T-cell (primary cell): ENCODE results near the gene HSPB1. TPM values are rescaled to one million over a fixed set of nuclear protein-coding genes. Genes with fewer than 3 reads are reported as not detected.
"Not testable (repeated sequence)": the region's sequence is repeated elsewhere in the genome, so short reads cannot be mapped to it uniquely, and the experiment has no call there.

ENCODE experiments used
- ATAC-seq, 4 experiments: fragments of 200-7000 bp in 3 of 4; fragments of 150-1000 bp in 1 of 4; cut with Tn5 transposase; replicated peaks in 1 of 4; 1 replicate in 3 of 4; 2 replicates in 1 of 4; pipeline ENCODE4 v1.10.0; 2021; ENCODE audit warnings: moderate library complexity in 3 of 4, mild to moderate bottlenecking in 2 of 4, moderate number of reproducible peaks in 1 of 4
- CTCF ChIA-PET, 2 donors: fragments of 300-600 bp; sonication (Branson Sonifier 250); formaldehyde crosslinking; loops; one replicate each; lab custom pipeline; 2022; ENCODE audit warnings: antibody characterized with exemption in 2 of 2; lab: Charles Lee
- POLR2A ChIA-PET, 2 donors: fragments of 300-600 bp; sonication (Branson Sonifier 250); formaldehyde crosslinking; loops; one replicate each; lab custom pipeline; 2022; ENCODE audit warnings: antibody characterized with exemption in 2 of 2; lab: Charles Lee
- DNase-seq, 35 experiments: peaks; one replicate each; pipeline versions ENCODE4 v3.0.0 to v3.0.0-alpha.2; 2013 to 2023
- H3K27ac ChIP-seq: one replicate; pipeline ENCODE4 v1.5.1; 2013; ENCODE audit warnings: low read length
- H3K27me3 ChIP-seq, 2 experiments: replicated peaks in 1 of 2; 1 replicate in 1 of 2; 2 replicates in 1 of 2; pipeline versions ENCODE4 v1.6.1 to v1.7.0; 2013; ENCODE audit warnings: low read length in 1 of 2, mixed read lengths in 1 of 2; ENCODE audit not compliant: control insufficient read depth in 2 of 2, insufficient read depth in 2 of 2; ENCODE audit errors: extremely low read depth in 1 of 2
- H3K36me3 ChIP-seq, 2 donors: 1 replicate in 1 of 2; 2 replicates in 1 of 2; pipeline versions ENCODE4 v1.6.1 to v1.7.0; 2013; ENCODE audit warnings: low read length in 1 of 2; ENCODE audit not compliant: control insufficient read depth in 2 of 2, insufficient read depth in 1 of 2; ENCODE audit errors: extremely low read depth in 1 of 2
- H3K4me1 ChIP-seq, 2 experiments: 1 replicate in 1 of 2; 2 replicates in 1 of 2; pipeline versions ENCODE4 v1.6.1 to v1.7.0; 2013; ENCODE audit warnings: low read length in 2 of 2, mixed read lengths in 1 of 2; ENCODE audit not compliant: insufficient read depth in 2 of 2, control insufficient read depth in 1 of 2; ENCODE audit errors: extremely low read depth in 1 of 2
- H3K4me3 ChIP-seq, 2 donors: 1 replicate in 1 of 2; 2 replicates in 1 of 2; pipeline versions ENCODE4 v1.5.1 to v1.7.0; 2013; ENCODE audit warnings: mild to moderate bottlenecking in 2 of 2, low read length in 1 of 2, moderate library complexity in 1 of 2; ENCODE audit not compliant: control insufficient read depth in 1 of 2; ENCODE audit errors: extremely low read depth in 1 of 2
- H3K9me3 ChIP-seq: 2 replicates; pipeline ENCODE4 v1.7.0; 2013
- H3K27ac Mint-ChIP-seq, 2 donors: one replicate each; pipeline ENCODE4 v1.8.0; 2020 to 2021; ENCODE audit warnings: mild to moderate bottlenecking in 2 of 2, mixed read lengths in 2 of 2
- H3K27me3 Mint-ChIP-seq, 2 donors: one replicate each; pipeline ENCODE4 v1.8.0; 2021 to 2022; ENCODE audit warnings: mixed read lengths in 2 of 2
- H3K36me3 Mint-ChIP-seq: one replicate; pipeline ENCODE4 v1.8.0; 2021; ENCODE audit warnings: mixed read lengths
- H3K4me1 Mint-ChIP-seq, 3 donors: one replicate each; pipeline ENCODE4 v1.8.0; 2020 to 2022; ENCODE audit warnings: mixed read lengths in 3 of 3, mild to moderate bottlenecking in 1 of 3
- H3K4me3 Mint-ChIP-seq, 3 donors: one replicate each; pipeline ENCODE4 v1.8.0; 2020 to 2022; ENCODE audit warnings: mild to moderate bottlenecking in 3 of 3, mixed read lengths in 3 of 3, moderate library complexity in 3 of 3
- H3K9me3 Mint-ChIP-seq, 3 donors: one replicate each; pipeline ENCODE4 v1.8.0; 2020 to 2022; ENCODE audit warnings: mixed read lengths in 3 of 3
- WGBS: methylation state at CpG from one replicate; pipeline ENCODE4 v1.1.5; 2013; ENCODE audit warnings: missing lambda C conversion rate; ENCODE audit not compliant: insufficient coverage; 5-methylcytosine and 5-hydroxymethylcytosine counted together
- total RNA-seq, 35 experiments: library from RNA in 6 of 35; stranded (reverse) in 6 of 35; fragments of 120-200 nt in 1 of 35; gene quantifications; one replicate each; pipeline versions ENCODE4 v1.2.1 to v1.2.4 and lab custom pipeline; 2013 to 2026

Gene HSPB1
- total RNA-seq, 5 donors from 2014 or later (not counting 1 experiment from before 2014, with no cell fraction given): 38.1 to 43.6 (median 40.1) TPM

- ATAC-seq, H3K4me3 Mint-ChIP-seq, H3K36me3 ChIP-seq, H3K36me3 Mint-ChIP-seq, H3K27me3 Mint-ChIP-seq, H3K4me1 Mint-ChIP-seq, H3K9me3 ChIP-seq, POLR2A ChIA-PET, H3K27me3 ChIP-seq, H3K27ac Mint-ChIP-seq, H3K9me3 Mint-ChIP-seq, DNase-seq, H3K4me3 ChIP-seq, H3K27ac ChIP-seq: not testable (repeated sequence)
- 94% methylated on average over 30 of the region's 50 CpGs for WGBS
- CTCF ChIA-PET: interaction anchor here in 1 of 2 donors (1.1 kb wide), 1 partner anchor 131 kb away, joined by 3 read pairs; no protein-coding TSS in a partner anchor
- peaks cover 0 to 10% of the 10 kb centered on the region in 2 experiments for H3K4me1 ChIP-seq
Measured at GRCh38 chr7:76309341-76310101, 7.0 kb downstream of the HSPB1 start.

GRCh38 chr7:76310102-76310957 lies 7.9 kb downstream of the HSPB1 start:
- POLR2A ChIA-PET: interaction anchor here in 1 of 2 donors (0.7 kb wide), 1 partner anchor 17 kb away, joined by 3 read pairs; no protein-coding TSS in a partner anchor
- Histone ChIP-seq H3K27ac (no peak overlapping the region), H3K9me3 (no peaks in the 10 kb centered on the region), H3K4me3 (no peak overlapping the region), H3K4me1 (peaks cover 0 to 11% of the 10 kb centered on the region in 2 experiments), H3K36me3 (no peaks in the 10 kb centered on the region), H3K27me3 (no peaks in the 10 kb centered on the region)
- no peaks in the 10 kb centered on the region for H3K36me3 Mint-ChIP-seq
- H3K27ac Mint-ChIP-seq: no peak overlapping the region
- peaks cover 5 to 6% (median 6%) of the 10 kb centered on the region in 3 donors for H3K4me1 Mint-ChIP-seq
- H3K27me3 Mint-ChIP-seq: no peaks in the 10 kb centered on the region
- H3K4me3 Mint-ChIP-seq: no peak overlapping the region
- ATAC-seq: no peak
- CTCF ChIA-PET: interaction anchor here in 1 of 2 donors (0.8 to 0.9 kb wide), 2 partner anchors 14 kb away, joined by 3 to 6 read pairs; no protein-coding TSS in a partner anchor
- no peaks in the 10 kb centered on the region for H3K9me3 Mint-ChIP-seq
- no peak for DNase-seq
- 85% methylated on average over 16 of the region's 21 CpGs for WGBS

GRCh38 chr7:76311838-76312237 lies 9.4 kb downstream of the HSPB1 start:
- H3K27me3 Mint-ChIP-seq, H3K9me3 Mint-ChIP-seq, H3K9me3 ChIP-seq, H3K4me3 Mint-ChIP-seq, ATAC-seq, H3K36me3 ChIP-seq, POLR2A ChIA-PET, H3K27ac ChIP-seq, H3K27ac Mint-ChIP-seq, H3K36me3 Mint-ChIP-seq, H3K4me3 ChIP-seq, H3K27me3 ChIP-seq, H3K4me1 Mint-ChIP-seq, DNase-seq: not testable (repeated sequence)
- CTCF ChIA-PET: interaction anchor here in 1 of 2 donors (0.8 kb wide), 1 partner anchor 20 kb away, joined by 7 read pairs; no protein-coding TSS in a partner anchor
- H3K4me1 ChIP-seq: peaks cover 0 to 11% of the 10 kb centered on the region in 2 experiments
- WGBS: 100% methylated on average over 4 of the region's 6 CpGs

GRCh38 chr7:76314042-76314721 lies 11.7 kb downstream of the HSPB1 start:
- ChIA-PET CTCF (interaction anchor here (0.5 to 3.1 kb wide), 18 partner anchors 9 to 1586 kb away, joined by 3 to 14 read pairs (median 5); partner anchors contain the start of gene YWHAG (in 2 of the 2)), POLR2A (interaction anchor here in 1 of 2 donors (0.6 kb wide), 1 partner anchor 28 kb away, joined by 3 read pairs; no protein-coding TSS in a partner anchor)
- Mint-ChIP-seq H3K36me3 (no peaks in the 10 kb centered on the region), H3K27me3 (no peaks in the 10 kb centered on the region), H3K9me3 (no peaks in the 10 kb centered on the region), H3K27ac (peak overlapping the region; percentile 61 to 82), H3K4me1 (peaks cover 20 to 25% (median 21%) of the 10 kb centered on the region in 3 donors), H3K4me3 (peak overlapping the region in 1 of 3 donors; percentile 34)
- peak; percentile 53 to 70 (median 59) for ATAC-seq
- peak; percentile 86 to 98 (median 94) for DNase-seq
- Histone ChIP-seq H3K4me1 (peaks cover 6 to 27% of the 10 kb centered on the region in 2 experiments), H3K36me3 (no peaks in the 10 kb centered on the region), H3K9me3 (no peaks in the 10 kb centered on the region), H3K4me3 (no peak overlapping the region), H3K27ac (no peak overlapping the region), H3K27me3 (no peaks in the 10 kb centered on the region)
- WGBS: 6% methylated on average over 7 of the region's 15 CpGs

DNA sequence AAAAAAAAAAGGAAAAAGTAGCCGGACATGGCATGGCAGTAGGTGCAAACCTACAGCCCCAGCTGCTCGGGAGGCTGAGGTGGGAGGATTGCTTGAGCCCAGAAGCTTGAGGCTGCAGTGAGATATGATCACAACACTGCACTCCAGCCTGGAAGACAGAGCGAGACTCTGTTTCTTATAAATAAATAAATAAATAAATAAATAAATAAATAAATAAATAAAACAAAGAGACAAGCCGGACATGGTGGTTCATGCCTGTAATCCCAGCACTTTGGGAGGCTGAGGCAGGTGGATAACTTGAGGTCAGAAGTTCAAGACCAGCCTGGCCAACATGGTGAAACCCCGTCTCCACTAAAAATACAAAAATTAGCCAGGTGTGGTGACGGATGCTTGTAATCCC lies 12.3 kb downstream of the HSPB1 start:
- ChIA-PET POLR2A (interaction anchor here in 1 of 2 donors (0.6 kb wide), 1 partner anchor 29 kb away, joined by 3 read pairs; no protein-coding TSS in a partner anchor), CTCF (interaction anchor here (0.6 to 3.1 kb wide), 14 partner anchors 9 to 1585 kb away, joined by 3 to 14 read pairs (median 5); partner anchors contain the start of gene YWHAG (in 2 of the 2))
- not testable (repeated sequence) for H3K27ac ChIP-seq, H3K27me3 Mint-ChIP-seq, ATAC-seq, H3K36me3 ChIP-seq, H3K27ac Mint-ChIP-seq, H3K36me3 Mint-ChIP-seq, H3K9me3 ChIP-seq, DNase-seq, H3K27me3 ChIP-seq, H3K4me3 Mint-ChIP-seq, H3K9me3 Mint-ChIP-seq, H3K4me3 ChIP-seq
- peaks cover 22 to 27% (median 23%) of the 10 kb centered on the region in 3 donors for H3K4me1 Mint-ChIP-seq
- 82% methylated on average over 2 of the region's 6 CpGs for WGBS
- H3K4me1 ChIP-seq: peaks cover 6 to 32% of the 10 kb centered on the region in 2 experiments
